SK-N-SH treated with all-trans-retinoic acid at 6 μM for 48 hours (cell line): ENCODE results near the gene GRIA1.

Experiments
- PPARA ChIP-seq: fragments of 250-450 bp; sonication (Bioruptor Pico); IDR thresholded peaks from 2 replicates; pipeline ENCODE4 v1.5.0; 2020; ENCODE audit warnings: mild to moderate bottlenecking, borderline replicate concordance
- RARB ChIP-seq: fragments of 250-450 bp; sonication (Bioruptor Pico); IDR thresholded peaks from 2 replicates; pipeline ENCODE4 v1.8.0; 2021; ENCODE audit warnings: mild to moderate bottlenecking, moderate library complexity
- ZC3H10 ChIP-seq: fragments of 250-450 bp; sonication (Bioruptor Pico); IDR thresholded peaks from 2 replicates; pipeline ENCODE4 v1.5.1; 2021; ENCODE audit warnings: mild to moderate bottlenecking, moderate library complexity
- ZFP3 ChIP-seq: fragments of 250-450 bp; sonication (Bioruptor Pico); IDR thresholded peaks from 2 replicates; pipeline ENCODE4 v1.5.0; 2020; ENCODE audit warnings: mild to moderate bottlenecking, moderate library complexity
- ZFP30 ChIP-seq: fragments of 450-650 bp; formaldehyde crosslinking; IDR thresholded peaks from 2 replicates; pipeline ENCODE4 v1.5.0; 2022; ENCODE audit warnings: mild to moderate bottlenecking, moderate library complexity
- TF ChIP-seq, protein P1 (sequence below): fragments of 250-450 bp; sonication (Bioruptor Pico); IDR thresholded peaks from 2 replicates; pipeline ENCODE4 v1.8.0; 2020; ENCODE audit warnings: mild to moderate bottlenecking, moderate library complexity, borderline replicate concordance

DNA sequence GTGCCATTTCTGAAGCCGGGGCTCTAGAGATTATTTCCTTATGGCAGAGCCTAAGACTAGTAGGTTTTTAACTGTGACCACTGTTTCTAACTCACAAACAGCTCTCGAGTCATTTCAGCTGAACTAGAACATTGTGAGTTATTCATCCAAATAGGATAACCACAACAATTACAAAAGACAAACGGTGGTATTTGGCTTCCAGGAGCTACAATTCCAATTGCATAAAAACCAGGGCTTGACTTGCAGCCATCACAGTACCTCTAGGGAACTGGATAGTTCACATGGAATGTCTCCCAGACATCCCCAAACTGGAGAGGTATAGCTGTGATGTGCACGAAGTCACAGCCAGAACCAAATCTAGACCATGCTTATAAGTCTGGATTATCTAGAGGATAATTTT is 323.4 kb downstream of the GRIA1 start:
- TF ChIP-seq, protein P1, sequence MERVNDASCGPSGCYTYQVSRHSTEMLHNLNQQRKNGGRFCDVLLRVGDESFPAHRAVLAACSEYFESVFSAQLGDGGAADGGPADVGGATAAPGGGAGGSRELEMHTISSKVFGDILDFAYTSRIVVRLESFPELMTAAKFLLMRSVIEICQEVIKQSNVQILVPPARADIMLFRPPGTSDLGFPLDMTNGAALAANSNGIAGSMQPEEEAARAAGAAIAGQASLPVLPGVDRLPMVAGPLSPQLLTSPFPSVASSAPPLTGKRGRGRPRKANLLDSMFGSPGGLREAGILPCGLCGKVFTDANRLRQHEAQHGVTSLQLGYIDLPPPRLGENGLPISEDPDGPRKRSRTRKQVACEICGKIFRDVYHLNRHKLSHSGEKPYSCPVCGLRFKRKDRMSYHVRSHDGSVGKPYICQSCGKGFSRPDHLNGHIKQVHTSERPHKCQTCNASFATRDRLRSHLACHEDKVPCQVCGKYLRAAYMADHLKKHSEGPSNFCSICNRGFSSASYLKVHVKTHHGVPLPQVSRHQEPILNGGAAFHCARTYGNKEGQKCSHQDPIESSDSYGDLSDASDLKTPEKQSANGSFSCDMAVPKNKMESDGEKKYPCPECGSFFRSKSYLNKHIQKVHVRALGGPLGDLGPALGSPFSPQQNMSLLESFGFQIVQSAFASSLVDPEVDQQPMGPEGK, result no peak
- no peak for TF ChIP-seq PPARA
- no peak for TF ChIP-seq ZFP30 (CRISPR knock-in tag)
- TF ChIP-seq ZC3H10 (CRISPR knock-in tag), result no peak
- no peak for TF ChIP-seq ZFP3
- no peak for TF ChIP-seq RARB
